ENCODE measurements around the gene GABRG3.

DNA sequence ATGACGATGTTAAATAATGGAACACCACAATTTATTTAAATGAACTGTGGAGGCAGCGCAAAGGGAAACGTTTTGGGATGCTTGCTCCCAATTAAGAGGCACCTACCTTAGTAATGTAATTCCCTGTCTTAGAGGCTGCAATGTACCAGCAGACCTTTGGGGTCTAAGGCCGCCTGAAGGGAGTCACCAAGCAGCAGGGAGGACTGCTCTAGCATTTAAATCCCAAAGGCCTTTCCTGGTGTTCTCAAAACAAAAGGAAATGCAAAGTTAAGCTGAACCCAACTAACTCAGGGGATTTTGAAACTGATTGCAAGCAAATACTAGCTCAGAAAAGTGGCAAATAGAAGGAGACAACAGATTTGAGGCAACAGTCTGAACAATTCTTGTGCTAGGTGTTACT, 510.8 kb downstream of the GABRG3 start:
- TF ChIP-seq EZH2 (IDR thresholded peaks at IDR 0.05; ENCODE audit: borderline replicate concordance, low read depth, low read length, severe bottlenecking): no peak
- TF ChIP-seq, protein P1, sequence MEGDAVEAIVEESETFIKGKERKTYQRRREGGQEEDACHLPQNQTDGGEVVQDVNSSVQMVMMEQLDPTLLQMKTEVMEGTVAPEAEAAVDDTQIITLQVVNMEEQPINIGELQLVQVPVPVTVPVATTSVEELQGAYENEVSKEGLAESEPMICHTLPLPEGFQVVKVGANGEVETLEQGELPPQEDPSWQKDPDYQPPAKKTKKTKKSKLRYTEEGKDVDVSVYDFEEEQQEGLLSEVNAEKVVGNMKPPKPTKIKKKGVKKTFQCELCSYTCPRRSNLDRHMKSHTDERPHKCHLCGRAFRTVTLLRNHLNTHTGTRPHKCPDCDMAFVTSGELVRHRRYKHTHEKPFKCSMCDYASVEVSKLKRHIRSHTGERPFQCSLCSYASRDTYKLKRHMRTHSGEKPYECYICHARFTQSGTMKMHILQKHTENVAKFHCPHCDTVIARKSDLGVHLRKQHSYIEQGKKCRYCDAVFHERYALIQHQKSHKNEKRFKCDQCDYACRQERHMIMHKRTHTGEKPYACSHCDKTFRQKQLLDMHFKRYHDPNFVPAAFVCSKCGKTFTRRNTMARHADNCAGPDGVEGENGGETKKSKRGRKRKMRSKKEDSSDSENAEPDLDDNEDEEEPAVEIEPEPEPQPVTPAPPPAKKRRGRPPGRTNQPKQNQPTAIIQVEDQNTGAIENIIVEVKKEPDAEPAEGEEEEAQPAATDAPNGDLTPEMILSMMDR (IDR thresholded peaks at IDR 0.05; ENCODE audit: extremely low read depth in 1 of 2, insufficient read depth in 1 of 2, low read depth in 1 of 2, low read length in 2 of 2): no peak

Measured in endothelial cell of umbilical vein (primary cell).